ENCODE results near the gene TMEM9B.
"Not testable (repeated sequence)": the region's sequence is repeated elsewhere in the genome, so short reads cannot be mapped to it uniquely, and the experiment has no call there.

TMEM9B gene

DNA sequence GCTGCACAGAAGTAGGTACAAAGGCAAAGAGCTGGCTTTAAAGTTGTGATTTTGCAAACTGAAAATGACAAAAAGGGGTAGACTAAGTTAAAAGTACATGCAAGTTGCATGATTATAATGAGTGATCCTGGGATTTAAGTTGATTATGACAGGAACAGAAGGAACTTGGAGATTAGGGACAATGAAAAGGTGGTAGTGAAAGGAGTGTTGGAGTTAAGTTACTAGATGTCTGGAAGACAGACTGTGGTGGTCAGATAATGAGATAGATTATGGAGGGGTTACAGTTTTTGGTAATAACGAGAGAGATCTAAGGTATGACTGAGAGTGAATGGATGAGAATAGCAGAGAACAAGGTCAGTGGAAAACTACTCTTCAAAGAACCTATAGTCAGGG, 7.7 kb upstream of the TMEM9B start:
- no peak for DNase-seq (ENCODE audit: low spot score)

- DNase-seq (ENCODE audit: low spot score), result no peak
These were observed 7.1 kb upstream of the TMEM9B start for GRCh38 chr11:8971196-8971923.

GRCh38 chr11:8967184-8967583, 2.9 kb upstream of the TMEM9B start:
- no peak for DNase-seq (ENCODE audit: low spot score)

DNA sequence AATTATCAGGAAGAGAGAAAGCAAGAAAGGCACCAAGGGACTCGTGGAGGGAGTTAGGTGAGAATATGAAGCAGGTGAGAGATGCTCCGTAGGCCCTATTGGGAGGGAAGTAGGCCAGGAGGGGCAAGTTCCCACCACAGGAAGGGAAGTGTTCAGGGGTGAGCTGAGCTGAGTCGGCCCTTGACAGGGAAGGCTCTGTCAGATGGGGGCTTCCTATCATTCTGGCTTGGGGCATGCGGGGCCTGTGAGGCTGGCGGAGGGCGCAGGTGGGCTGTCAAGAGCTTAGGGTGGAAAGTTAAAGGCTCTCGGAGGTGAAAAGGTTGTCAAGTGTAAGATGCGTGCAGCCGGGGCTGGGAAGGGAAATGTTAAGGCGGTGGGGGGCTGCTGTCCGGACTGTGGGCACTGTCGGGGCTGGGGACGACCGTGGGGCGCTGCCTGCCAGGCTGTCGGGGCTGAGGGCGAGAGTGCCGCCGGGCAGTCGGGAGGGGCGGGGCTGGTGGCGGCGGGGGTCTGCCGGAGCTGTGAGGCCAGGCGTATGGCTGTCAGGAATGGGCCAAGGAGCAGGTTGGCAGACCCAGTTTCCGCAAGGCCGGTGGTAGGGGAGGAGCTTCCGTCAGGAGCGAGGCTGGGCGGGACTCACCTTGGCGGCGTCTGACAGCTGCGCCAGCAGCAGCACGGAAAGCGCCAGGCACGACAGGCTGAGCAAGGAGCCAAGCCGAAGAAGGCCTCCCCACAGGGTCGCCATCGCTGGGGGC, 496 bp downstream of the TMEM9B start:
- DNase-seq (ENCODE audit: low spot score), result no peak

DNA sequence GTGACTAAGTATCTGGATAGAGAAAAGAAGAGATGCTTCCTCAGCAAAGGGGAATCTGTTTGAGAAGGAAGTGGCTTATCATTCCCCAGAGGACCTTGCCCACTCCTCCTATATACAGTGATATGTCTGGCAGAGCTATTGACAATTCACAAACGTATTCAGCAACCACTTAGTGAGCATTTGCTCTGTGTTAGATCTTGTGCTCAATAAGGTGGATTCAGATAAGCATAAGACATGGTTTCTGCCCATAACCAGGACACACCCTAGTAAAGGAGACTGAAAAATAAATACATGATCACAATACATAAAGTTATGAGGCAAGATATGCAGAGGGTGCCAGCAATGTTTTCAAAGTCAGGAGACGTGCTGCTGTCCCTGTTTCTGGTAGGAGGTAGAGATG, 1.4 kb downstream of the TMEM9B start:
- DNase-seq (ENCODE audit: low spot score), result no peak

DNA sequence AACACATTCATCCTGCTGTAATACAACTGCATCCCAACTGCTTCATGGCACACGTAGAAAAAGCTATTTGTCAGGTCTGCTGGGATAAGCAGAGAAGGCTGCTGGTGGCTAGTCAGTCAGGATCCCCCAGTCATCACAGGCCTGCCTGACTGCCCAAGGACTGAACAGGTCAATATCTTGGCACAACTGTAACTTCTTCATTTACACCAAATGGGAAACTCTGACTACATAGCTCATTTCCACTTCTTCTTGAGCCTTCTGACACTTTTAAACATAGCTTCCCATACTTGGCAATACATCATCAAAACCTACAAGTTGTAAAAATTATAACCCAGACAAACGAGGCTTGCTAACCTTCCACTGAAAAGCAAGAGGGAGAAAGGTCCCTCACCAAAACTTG, 2.8 kb downstream of the TMEM9B start:
- no peak for DNase-seq (ENCODE audit: low spot score)

GRCh38 chr11:8959546-8960166, 4.6 kb downstream of the TMEM9B start:
- no peak for DNase-seq (ENCODE audit: low spot score)

DNA sequence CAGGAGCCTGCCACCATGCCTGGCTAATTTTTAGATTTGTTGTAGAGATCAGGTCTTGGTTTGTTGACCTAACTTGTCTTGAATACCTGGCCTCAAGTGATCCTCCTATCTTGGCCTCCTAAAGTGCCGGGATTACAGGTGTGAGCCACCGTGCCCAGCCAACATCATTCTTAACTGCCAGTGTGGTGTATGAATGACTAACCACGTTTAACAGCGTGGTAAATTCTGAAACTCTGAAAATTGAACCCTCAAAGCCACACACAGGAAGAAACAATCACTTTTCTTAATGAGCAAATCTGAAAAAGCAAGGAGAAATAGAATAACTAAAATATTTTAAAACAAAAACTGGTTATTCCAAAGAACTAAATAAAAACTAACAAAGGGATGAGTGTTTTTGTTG, 7.4 kb downstream of the TMEM9B start:
- no peak for DNase-seq (ENCODE audit: low spot score)

GRCh38 chr11:8948886-8949285, 15.4 kb downstream of the TMEM9B start:
- DNase-seq (ENCODE audit: low spot score), result no peak

- DNase-seq (ENCODE audit: low spot score), result no peak
These were observed 16.9 kb downstream of the TMEM9B start for GRCh38 chr11:8947230-8947943.

- no peak for DNase-seq (ENCODE audit: low spot score)
These were observed 21.6 kb downstream of the TMEM9B start, which contains the start of gene ASCL3 for GRCh38 chr11:8942518-8943066. Gene ASCL3, minus strand, starts transcription at chr11:8943016. Its CDS starts 4,855 bp downstream, at chr11:8938161.

- no peak for DNase-seq (ENCODE audit: low spot score)
These were observed 22.7 kb downstream of the TMEM9B start for GRCh38 chr11:8941341-8942103.

GRCh38 chr11:8937659-8938058, 26.6 kb downstream of the TMEM9B start:
- DNase-seq (ENCODE audit: low spot score), result no peak

- no peak for DNase-seq (ENCODE audit: low spot score)
These were observed 27.1 kb downstream of the TMEM9B start for GRCh38 chr11:8937159-8937558.

- not testable (repeated sequence) for DNase-seq (ENCODE audit: low spot score)
These were observed 28.5 kb downstream of the TMEM9B start for GRCh38 chr11:8935789-8936188.

DNA sequence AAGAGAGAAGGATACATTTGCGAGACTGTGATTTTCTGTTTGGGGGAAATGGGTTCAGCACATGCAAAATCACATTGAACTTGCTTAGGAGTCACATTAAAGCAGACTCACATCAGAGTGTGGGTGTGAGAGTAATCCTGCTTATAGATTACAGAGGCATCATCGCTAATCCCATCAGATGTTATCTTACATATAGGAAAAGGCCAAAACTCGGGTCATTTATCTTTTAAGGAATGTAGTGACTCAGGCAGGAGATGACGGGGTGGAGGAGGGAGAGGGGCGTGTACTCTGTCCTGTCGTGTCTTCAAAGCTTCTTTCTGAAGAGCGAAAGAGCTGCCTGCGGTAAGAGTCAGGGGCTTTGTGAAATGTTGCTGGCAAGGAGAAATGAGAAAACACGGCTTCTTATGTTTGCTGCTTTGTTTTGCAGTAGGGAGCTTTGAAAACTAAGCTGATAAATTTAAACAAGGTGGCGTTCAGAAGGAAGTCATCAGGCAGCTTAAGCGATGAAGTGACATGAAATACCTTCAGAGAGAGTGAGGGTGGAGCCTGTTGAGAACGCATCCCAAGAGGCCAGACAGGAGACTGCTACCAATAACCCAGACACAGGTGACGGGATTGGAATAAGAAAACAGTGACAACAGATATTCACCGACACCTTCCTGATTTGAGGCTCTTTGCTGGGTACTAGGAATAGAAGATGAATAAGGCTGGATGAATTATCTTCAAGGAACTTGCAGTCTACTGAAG, 29.3 kb downstream of the TMEM9B start:
- no peak for DNase-seq (ENCODE audit: low spot score)

DNA sequence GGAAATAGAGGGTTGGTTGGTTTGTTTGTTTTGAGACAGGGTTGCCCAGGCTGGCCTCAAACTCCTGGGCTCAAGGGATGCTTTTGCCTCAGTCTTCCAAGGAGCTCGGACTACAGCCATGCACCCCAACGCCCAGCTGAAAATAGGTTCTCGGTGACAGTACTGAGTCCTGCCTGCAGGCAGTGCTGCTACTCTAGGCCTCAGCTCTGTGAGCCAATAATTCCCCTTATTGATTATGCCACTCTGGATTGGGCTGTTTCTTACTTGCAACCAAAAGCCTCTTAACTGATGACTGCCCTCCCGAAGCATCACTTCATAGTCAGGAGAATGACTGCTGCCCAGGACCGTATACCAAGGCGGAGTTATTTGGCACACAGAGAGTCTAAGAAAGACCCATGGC, 30.3 kb downstream of the TMEM9B start:
- DNase-seq (ENCODE audit: low spot score), result no peak

DNA sequence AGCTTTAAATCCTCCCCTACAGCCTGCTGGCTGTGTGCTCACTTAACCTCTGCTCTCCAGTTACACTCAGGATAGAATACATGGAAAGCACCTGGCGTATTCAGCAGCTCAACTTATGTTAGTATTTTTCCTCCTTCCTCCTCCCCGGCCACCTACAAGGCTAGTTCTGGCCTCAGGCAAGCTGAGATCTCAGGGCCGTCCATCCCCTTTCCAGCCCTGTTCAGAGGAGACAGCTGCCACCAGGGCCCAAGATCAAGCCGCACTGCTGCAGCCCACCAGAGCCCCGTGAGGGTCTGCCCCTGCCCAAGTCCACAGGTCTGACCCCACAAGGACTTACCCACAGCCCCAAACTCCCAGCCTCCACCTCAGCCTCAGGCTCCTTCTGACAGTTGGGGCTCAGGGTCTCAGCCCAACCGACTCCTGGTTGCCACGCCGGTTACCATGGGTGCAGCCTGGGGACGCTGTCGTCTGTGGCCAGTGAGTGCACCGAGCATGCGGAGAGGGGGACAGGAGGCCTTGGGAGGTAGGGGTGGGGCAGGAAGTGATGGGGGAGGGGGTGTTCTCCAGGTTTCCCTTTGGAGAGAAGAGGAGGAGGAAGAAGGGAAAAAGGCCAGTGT, 31.6 kb downstream of the TMEM9B start, which contains the start of gene C11orf16:
TSS of gene C11orf16 (minus strand) at position 384 of the 617 bp plus-strand sequence. CDS start 639 bp downstream, outside the sequence.
- no peak for DNase-seq (ENCODE audit: low spot score)

GRCh38 chr11:8930456-8931175, 33.6 kb downstream of the TMEM9B start:
- no peak for DNase-seq (ENCODE audit: low spot score)

Measured in left forelimb (tissue), 1 donor.